GM19035 (cell line): ENCODE measurements around the gene TRPM8.

ENCODE experiments used
- ATAC-seq: cut with Tn5 transposase; IDR thresholded peaks from one replicate; pipeline ENCODE4 v1.9.1; 2021; ENCODE audit not compliant: unreplicated experiment

TRPM8 gene

GRCh38 chr2:234038076-234038802 is 121.1 kb downstream of the TRPM8 start:
- ATAC-seq = no peak

GRCh38 chr2:234044157-234044556 is 127.0 kb downstream of the TRPM8 start:
- no peak for ATAC-seq

GRCh38 chr2:234046521-234046920 is 129.3 kb downstream of the TRPM8 start:
- ATAC-seq = no peak

- no peak for ATAC-seq
These were observed 130.2 kb downstream of the TRPM8 start for GRCh38 chr2:234047361-234047760.

GRCh38 chr2:234048049-234048448 is 130.9 kb downstream of the TRPM8 start:
- ATAC-seq = no peak

- ATAC-seq = no peak
These were observed 133.4 kb downstream of the TRPM8 start, which contains the start of gene SPP2 for GRCh38 chr2:234050455-234051135. SPP2 (plus strand) TSS chr2:234050702; CDS start chr2:234050787, 85 bp downstream.

GRCh38 chr2:234051374-234052070 is 134.3 kb downstream of the TRPM8 start:
- no peak for ATAC-seq

- ATAC-seq = no peak
These were observed 141.7 kb downstream of the TRPM8 start for GRCh38 chr2:234058881-234059280.

- ATAC-seq = no peak
These were observed 143.1 kb downstream of the TRPM8 start for GRCh38 chr2:234060236-234060635.

- no peak for ATAC-seq
These were observed 144.6 kb downstream of the TRPM8 start for GRCh38 chr2:234061624-234062257.

GRCh38 chr2:234066587-234066986 is 149.4 kb downstream of the TRPM8 start:
- no peak for ATAC-seq
